A673 (cell line): ENCODE results near the gene CDKN2D. TPM values are rescaled to one million over a fixed set of nuclear protein-coding genes. Genes with fewer than 3 reads are reported as not detected.

Experiments
- BruUV-seq: library from RNA; stranded (reverse); fragments of 400-500 nt; replicated peaks from 2 replicates; lab custom pipeline; 2021; lab: Mats Ljungman, UMichigan
- CTCF ChIA-PET: fragments of 300-600 bp; sonication (Branson Sonifier 250); formaldehyde crosslinking; loops from one replicate; lab custom pipeline; 2022; ENCODE audit warnings: antibody characterized with exemption; lab: Charles Lee
- POLR2A ChIA-PET: fragments of 300-600 bp; sonication (Branson Sonifier 250); formaldehyde crosslinking; loops from one replicate; lab custom pipeline; 2022; ENCODE audit warnings: antibody characterized with exemption; ENCODE audit not compliant: low non-redundant PET; lab: Charles Lee
- DNase-seq: peaks from one replicate; pipeline ENCODE4 v3.0.0-alpha.2; 2015; ENCODE audit warnings: low spot score
- H3K27ac ChIP-seq: fragments of 200-600 bp; sonication (generic); 2 replicates; pipeline ENCODE4 v1.5.1; 2016; ENCODE audit warnings: mixed run types, low read depth, mild to moderate bottlenecking, mixed read lengths, antibody characterized with exemption, low read length; ENCODE audit not compliant: poor library complexity, severe bottlenecking
- H3K27me3 ChIP-seq: fragments of 200-600 bp; sonication (generic); replicated peaks from 2 replicates; pipeline ENCODE4 v1.6.1; 2017; ENCODE audit warnings: mixed run types, low read depth, mild to moderate bottlenecking, mixed read lengths, antibody characterized with exemption, low read length; ENCODE audit not compliant: insufficient read depth, poor library complexity
- H3K36me3 ChIP-seq: fragments of 200-600 bp; sonication (generic); 2 replicates; pipeline ENCODE4 v1.6.1; 2016; ENCODE audit warnings: mixed run types, mild to moderate bottlenecking, mixed read lengths, antibody characterized with exemption, low read length; ENCODE audit not compliant: insufficient read depth, poor library complexity, severe bottlenecking
- H3K4me1 ChIP-seq: fragments of 200-600 bp; sonication (generic); 2 replicates; pipeline ENCODE4 v1.6.1; 2017; ENCODE audit warnings: mixed run types, mild to moderate bottlenecking, mixed read lengths, antibody characterized with exemption, low read length; ENCODE audit not compliant: insufficient read depth, poor library complexity, severe bottlenecking
- H3K4me3 ChIP-seq: fragments of 200-600 bp; sonication (generic); 2 replicates; pipeline ENCODE4 v1.5.1; 2016; ENCODE audit warnings: low read depth, mixed run types, mild to moderate bottlenecking, mixed read lengths, low read length; ENCODE audit not compliant: poor library complexity, severe bottlenecking
- H3K9me3 ChIP-seq: fragments of 200-600 bp; sonication (generic); 2 replicates; pipeline ENCODE4 v1.6.1; 2016; ENCODE audit warnings: mixed run types, low read depth, mild to moderate bottlenecking, mixed read lengths, antibody characterized with exemption, low read length; ENCODE audit not compliant: poor library complexity, severe bottlenecking
- CTCF ChIP-seq: fragments of 300-800, 200-600 bp; sonication (generic); conservative IDR thresholded peaks from 2 replicates; pipeline ENCODE4 v1.5.1; 2017; ENCODE audit warnings: low read depth, mild to moderate bottlenecking, antibody characterized with exemption, low read length, moderate library complexity, mixed read lengths
- EZH2 ChIP-seq: fragments of 200-600 bp; sonication (generic); IDR thresholded peaks from 2 replicates; pipeline ENCODE4 v1.6.1; 2017; ENCODE audit warnings: borderline replicate concordance, low read depth, mild to moderate bottlenecking, mixed read lengths, antibody characterized with exemption, low read length; ENCODE audit not compliant: poor library complexity, severe bottlenecking
- intact Hi-C: fragments of 100-400 bp; cut with micrococcal nuclease; formaldehyde crosslinking; loops from one replicate; pipeline ENCODE4 v1.10.0; 2022; ENCODE audit not compliant: unreplicated experiment
- total RNA-seq: library from RNA; stranded (reverse); gene quantifications from 2 replicates; pipeline ENCODE4 v1.2.3, GENCODE V29; 2021

Gene CDKN2D
- total RNA-seq, 1 experiment from 2014 or later = 14.6 TPM

- POLR2A ChIA-PET = interaction anchor here (0.6 kb wide), 1 partner anchor 23 kb away, joined by 3 read pairs; no protein-coding TSS in a partner anchor
- Histone ChIP-seq H3K9me3 (no peaks in the 10 kb centered on the region), H3K27ac (no peak overlapping the region), H3K4me1 (peaks cover 6% of the 10 kb centered on the region), H3K27me3 (no peaks in the 10 kb centered on the region), H3K36me3 (peaks cover 72% of the 10 kb centered on the region), H3K4me3 (no peak overlapping the region)
- no peak for DNase-seq
- intact Hi-C loops = no loop called here
- BruUV-seq = no TSS peak
- CTCF ChIA-PET = no interaction called here
- TF ChIP-seq CTCF (no peak), EZH2 (no peak)
These were observed 8.6 kb downstream of the CDKN2D start for GRCh38 chr19:10560154-10560553.

- intact Hi-C loops = no loop called here
- H3K27me3 ChIP-seq = no peaks in the 10 kb centered on the region
- TF ChIP-seq CTCF (no peak), EZH2 (no peak)
- no peak overlapping the region for H3K27ac ChIP-seq
- H3K36me3 ChIP-seq = peaks cover 90% of the 10 kb centered on the region
- no peak for DNase-seq
- no peaks in the 10 kb centered on the region for H3K9me3 ChIP-seq
- H3K4me3 ChIP-seq = no peak overlapping the region
- H3K4me1 ChIP-seq = no peaks in the 10 kb centered on the region
- ChIA-PET CTCF (no interaction called here), POLR2A (no interaction called here)
- no TSS peak for BruUV-seq
These were observed 11.1 kb downstream of the CDKN2D start for GRCh38 chr19:10557603-10558197.

GRCh38 chr19:10555610-10555973, 13.2 kb downstream of the CDKN2D start:
- Histone ChIP-seq H3K27ac (no peak overlapping the region), H3K36me3 (peaks cover 86% of the 10 kb centered on the region), H3K4me1 (no peaks in the 10 kb centered on the region), H3K27me3 (no peaks in the 10 kb centered on the region), H3K4me3 (no peak overlapping the region), H3K9me3 (no peaks in the 10 kb centered on the region)
- CTCF ChIA-PET = no interaction called here
- BruUV-seq = no TSS peak
- intact Hi-C loops = no loop called here
- TF ChIP-seq CTCF (no peak), EZH2 (no peak)
- POLR2A ChIA-PET = no interaction called here
- DNase-seq = no peak
